Suprapubic skin (tissue), 4 donors: Measurements from ENCODE around the gene HOXA4. TPM values are rescaled to one million over a fixed set of nuclear protein-coding genes. Genes with fewer than 3 reads are reported as not detected.
A peak's percentile ranks its signal among the peaks of the same experiment; 100 is the strongest.

Experiments used
- DNase-seq, 2 donors: peaks; one replicate each; pipeline ENCODE4 v3.0.0-alpha.2; 2019; ENCODE audit warnings: low spot score in 2 of 2
- H3K27ac ChIP-seq: fragments of 200-600 bp; sonication (generic); one replicate; pipeline ENCODE4 v1.5.1; 2019
- H3K27me3 ChIP-seq: fragments of 200-600 bp; sonication (generic); one replicate; pipeline ENCODE4 v1.5.1; 2019
- H3K36me3 ChIP-seq: fragments of 200-600 bp; sonication (generic); one replicate; pipeline ENCODE4 v1.5.1; 2019
- H3K4me1 ChIP-seq: fragments of 200-600 bp; sonication (generic); one replicate; pipeline ENCODE4 v1.5.1; 2019
- H3K4me3 ChIP-seq: fragments of 200-600 bp; sonication (generic); one replicate; pipeline ENCODE4 v1.5.1; 2019; ENCODE audit warnings: mild to moderate bottlenecking
- H3K9me3 ChIP-seq: fragments of 200-600 bp; sonication (generic); one replicate; pipeline ENCODE4 v1.5.1; 2019
- CTCF ChIP-seq, 2 donors: fragments of 200-600 bp in 1 of 2; fragments of 450-650 bp in 1 of 2; sonication (generic) in 1 of 2; IDR thresholded peaks; one replicate each; pipeline ENCODE4 v1.5.1; 2016 to 2019; ENCODE audit warnings: antibody characterized with exemption in 2 of 2, mild to moderate bottlenecking in 1 of 2, moderate library complexity in 1 of 2
- EP300 ChIP-seq: sonication (generic); formaldehyde crosslinking; IDR thresholded peaks from one replicate; pipeline ENCODE4 v1.6.1; 2017; ENCODE audit warnings: antibody characterized with exemption
- POLR2A ChIP-seq, 2 donors: fragments of 450-650 bp; IDR thresholded peaks; one replicate each; pipeline ENCODE4 v1.6.1; 2017; ENCODE audit warnings: antibody characterized with exemption in 2 of 2, mild to moderate bottlenecking in 2 of 2, moderate library complexity in 2 of 2
- POLR2AphosphoS5 ChIP-seq, 3 donors: sonication (generic); formaldehyde crosslinking; IDR thresholded peaks; one replicate each; pipeline ENCODE4 v1.6.1; 2017; ENCODE audit warnings: antibody characterized with exemption in 3 of 3
- WGBS: methylation state at CpG from one replicate; pipeline ENCODE4 v1.1.5; 2018; 5-methylcytosine and 5-hydroxymethylcytosine counted together
- total RNA-seq, 4 donors: library from RNA; depleted of rRNA; stranded (reverse); fragments of >200 nt; gene quantifications; one replicate each; pipeline ENCODE4 v1.1.0, GENCODE V29; 2016

Gene HOXA4
- total RNA-seq, 4 donors from 2014 or later: 1.8 to 4.7 (median 2.5) TPM

GRCh38 chr7:27112361-27112760, 18.2 kb downstream of the HOXA4 start:
- H3K4me1 ChIP-seq: peaks cover 45% of the 10 kb centered on the region
- no peaks in the 10 kb centered on the region for H3K27me3 ChIP-seq
- H3K36me3 ChIP-seq: peaks cover 12% of the 10 kb centered on the region
- no peak for DNase-seq
- WGBS: 47% methylated on average over 4 of the region's 4 CpGs
- H3K27ac ChIP-seq: no peak overlapping the region
- no peak overlapping the region for H3K4me3 ChIP-seq
- TF ChIP-seq POLR2A (IDR thresholded peaks at IDR 0.05) (no peak), CTCF (IDR thresholded peaks at IDR 0.05) (no peak), EP300 (no peak), POLR2AphosphoS5 (IDR thresholded peaks at IDR 0.05) (no peak)
- no peaks in the 10 kb centered on the region for H3K9me3 ChIP-seq

GRCh38 chr7:27111751-27112277, 18.7 kb downstream of the HOXA4 start:
- Histone ChIP-seq H3K36me3 (peaks cover 12% of the 10 kb centered on the region), H3K9me3 (no peaks in the 10 kb centered on the region), H3K27ac (peak overlapping the region; percentile 73), H3K27me3 (no peaks in the 10 kb centered on the region), H3K4me1 (peaks cover 45% of the 10 kb centered on the region), H3K4me3 (no peak overlapping the region)
- WGBS: 50% methylated on average over 4 of the region's 4 CpGs
- DNase-seq: no peak
- no peak for TF ChIP-seq EP300
- no peak for TF ChIP-seq CTCF (IDR thresholded peaks at IDR 0.05)
- no peak for TF ChIP-seq POLR2A (IDR thresholded peaks at IDR 0.05)

GRCh38 chr7:27111042-27111750, 19.4 kb downstream of the HOXA4 start:
- no peak for DNase-seq
- peaks cover 45% of the 10 kb centered on the region for H3K4me1 ChIP-seq
- H3K9me3 ChIP-seq: no peaks in the 10 kb centered on the region
- TF ChIP-seq EP300 (no peak), POLR2AphosphoS5 (IDR thresholded peaks at IDR 0.05) (no peak), CTCF (IDR thresholded peaks at IDR 0.05) (no peak), POLR2A (IDR thresholded peaks at IDR 0.05) (no peak)
- H3K4me3 ChIP-seq: peak overlapping the region; percentile 32
- H3K36me3 ChIP-seq: peaks cover 12% of the 10 kb centered on the region
- no peaks in the 10 kb centered on the region for H3K27me3 ChIP-seq
- 59% methylated on average over 6 of the region's 6 CpGs for WGBS
- H3K27ac ChIP-seq: peak overlapping the region; percentile 73

- peak overlapping the region; percentile 73 for H3K27ac ChIP-seq
- H3K27me3 ChIP-seq: no peaks in the 10 kb centered on the region
- H3K36me3 ChIP-seq: peaks cover 12% of the 10 kb centered on the region
- 73% methylated on average over 45 of the region's 66 CpGs for WGBS
- H3K4me3 ChIP-seq: peak overlapping the region; percentile 32
- no peak for TF ChIP-seq POLR2A (IDR thresholded peaks at IDR 0.05)
- no peak for TF ChIP-seq POLR2AphosphoS5 (IDR thresholded peaks at IDR 0.05)
- TF ChIP-seq CTCF (IDR thresholded peaks at IDR 0.05): no peak
- TF ChIP-seq EP300: no peak
- no peaks in the 10 kb centered on the region for H3K9me3 ChIP-seq
- peaks cover 43% of the 10 kb centered on the region for H3K4me1 ChIP-seq
- peak in 1 of 2 donors; percentile 59 for DNase-seq
Observed at GRCh38 chr7:27110186-27111031, 20.1 kb downstream of the HOXA4 start.
